ENCODE results near the gene VPS37C.

- TF ChIP-seq CTCF (IDR thresholded peaks at IDR 0.05) (no peak), POLR2AphosphoS5 (IDR thresholded peaks at IDR 0.05) (no peak), EP300 (IDR thresholded peaks at IDR 0.05) (no peak)
Observed at GRCh38 chr11:61119571-61119970, 41.7 kb downstream of the VPS37C start.

Data from upper lobe of left lung (tissue), 4 donors.